ENCODE measurements around the gene ADCY6. TPM values are rescaled to one million over a fixed set of nuclear protein-coding genes. Genes with fewer than 3 reads are reported as not detected.
A peak's percentile ranks its signal among the peaks of the same experiment; 100 is the strongest.

Gene ADCY6
- total RNA-seq, 2 donors from 2014 or later, result 0.42 to 0.70 TPM

GRCh38 chr12:48773686-48774085 is 15.2 kb downstream of the ADCY6 start:
- peaks cover 10% of the 10 kb centered on the region for H3K4me1 Mint-ChIP-seq
- no peak overlapping the region for H3K27ac Mint-ChIP-seq
- H3K9me3 ChIP-seq (ENCODE audit: control insufficient read depth, low read length, poor library complexity, severe bottlenecking), result no peaks in the 10 kb centered on the region
- DNase-seq (no peak), ATAC-seq (no peak)
- no peak overlapping the region for H3K4me3 Mint-ChIP-seq
- H3K36me3 Mint-ChIP-seq (ENCODE audit: low read depth), result peaks cover 9% of the 10 kb centered on the region
- H3K27me3 Mint-ChIP-seq, result peaks cover 36% of the 10 kb centered on the region

GRCh38 chr12:48771588-48772112 is 17.2 kb downstream of the ADCY6 start:
- DNase-seq (no peak), ATAC-seq (no peak)
- H3K4me1 Mint-ChIP-seq, result peaks cover 8% of the 10 kb centered on the region
- H3K27me3 Mint-ChIP-seq, result peaks cover 37% of the 10 kb centered on the region
- H3K4me3 Mint-ChIP-seq, result no peak overlapping the region
- peak overlapping the region; percentile 59 for H3K27ac Mint-ChIP-seq
- H3K9me3 ChIP-seq (ENCODE audit: control insufficient read depth, low read length, poor library complexity, severe bottlenecking), result no peaks in the 10 kb centered on the region
- H3K36me3 Mint-ChIP-seq (ENCODE audit: low read depth), result peaks cover 6% of the 10 kb centered on the region

GRCh38 chr12:48770756-48771155 is 18.1 kb downstream of the ADCY6 start:
- no peak overlapping the region for H3K4me3 Mint-ChIP-seq
- no peaks in the 10 kb centered on the region for H3K9me3 ChIP-seq (ENCODE audit: control insufficient read depth, low read length, poor library complexity, severe bottlenecking)
- peaks cover 15% of the 10 kb centered on the region for H3K4me1 Mint-ChIP-seq
- H3K27me3 Mint-ChIP-seq, result peaks cover 39% of the 10 kb centered on the region
- H3K27ac Mint-ChIP-seq, result no peak overlapping the region
- H3K36me3 Mint-ChIP-seq (ENCODE audit: low read depth), result peaks cover 6% of the 10 kb centered on the region
- ATAC-seq (no peak), DNase-seq (no peak)

- H3K36me3 Mint-ChIP-seq (ENCODE audit: low read depth), result peaks cover 6% of the 10 kb centered on the region
- peaks cover 17% of the 10 kb centered on the region for H3K4me1 Mint-ChIP-seq
- no peak overlapping the region for H3K4me3 Mint-ChIP-seq
- no peak for DNase-seq
- H3K27ac Mint-ChIP-seq, result no peak overlapping the region
- H3K27me3 Mint-ChIP-seq, result peaks cover 32% of the 10 kb centered on the region
- no peak for ATAC-seq
- no peaks in the 10 kb centered on the region for H3K9me3 ChIP-seq (ENCODE audit: control insufficient read depth, low read length, poor library complexity, severe bottlenecking)
Observed at GRCh38 chr12:48768736-48769135, 20.2 kb downstream of the ADCY6 start.

- H3K27me3 Mint-ChIP-seq, result peaks cover 32% of the 10 kb centered on the region
- H3K36me3 Mint-ChIP-seq (ENCODE audit: low read depth), result peaks cover 6% of the 10 kb centered on the region
- no peak overlapping the region for H3K27ac Mint-ChIP-seq
- no peak overlapping the region for H3K4me3 Mint-ChIP-seq
- peaks cover 17% of the 10 kb centered on the region for H3K4me1 Mint-ChIP-seq
- ATAC-seq (no peak), DNase-seq (no peak)
- no peaks in the 10 kb centered on the region for H3K9me3 ChIP-seq (ENCODE audit: control insufficient read depth, low read length, poor library complexity, severe bottlenecking)
Observed at GRCh38 chr12:48768147-48768546, 20.7 kb downstream of the ADCY6 start.

- H3K27ac Mint-ChIP-seq, result no peak overlapping the region
- H3K4me1 Mint-ChIP-seq, result peaks cover 17% of the 10 kb centered on the region
Observed at GRCh38 chr12:48767521-48767920, 21.4 kb downstream of the ADCY6 start.

GRCh38 chr12:48767047-48767446 is 21.8 kb downstream of the ADCY6 start:
- no peaks in the 10 kb centered on the region for H3K9me3 ChIP-seq (ENCODE audit: control insufficient read depth, low read length, poor library complexity, severe bottlenecking)
- DNase-seq (no peak), ATAC-seq (no peak)
- Mint-ChIP-seq H3K36me3 (ENCODE audit: low read depth) (peaks cover 6% of the 10 kb centered on the region), H3K27ac (no peak overlapping the region), H3K4me1 (peaks cover 17% of the 10 kb centered on the region), H3K27me3 (peaks cover 32% of the 10 kb centered on the region), H3K4me3 (no peak overlapping the region)

More at GRCh38 chr12:48767521-48767920, 21.4 kb downstream of the ADCY6 start:
- DNase-seq, result no peak
- no peaks in the 10 kb centered on the region for H3K9me3 ChIP-seq (ENCODE audit: control insufficient read depth, low read length, poor library complexity, severe bottlenecking)
- Mint-ChIP-seq H3K4me3 (no peak overlapping the region), H3K27me3 (peaks cover 32% of the 10 kb centered on the region), H3K36me3 (ENCODE audit: low read depth) (peaks cover 6% of the 10 kb centered on the region)
- ATAC-seq, result no peak

- Mint-ChIP-seq H3K36me3 (ENCODE audit: low read depth) (no peaks in the 10 kb centered on the region), H3K4me1 (peaks cover 12% of the 10 kb centered on the region), H3K27me3 (peaks cover 21% of the 10 kb centered on the region), H3K27ac (no peak overlapping the region), H3K4me3 (no peak overlapping the region)
- no peaks in the 10 kb centered on the region for H3K9me3 ChIP-seq (ENCODE audit: control insufficient read depth, low read length, poor library complexity, severe bottlenecking)
- no peak for ATAC-seq
- DNase-seq, result no peak
Observed at GRCh38 chr12:48765753-48766162, 23.1 kb downstream of the ADCY6 start.

GRCh38 chr12:48764521-48764920 is 24.4 kb downstream of the ADCY6 start:
- H3K27me3 Mint-ChIP-seq, result peaks cover 21% of the 10 kb centered on the region
- DNase-seq (no peak), ATAC-seq (no peak)
- peaks cover 12% of the 10 kb centered on the region for H3K4me1 Mint-ChIP-seq
- no peak overlapping the region for H3K4me3 Mint-ChIP-seq
- no peaks in the 10 kb centered on the region for H3K9me3 ChIP-seq (ENCODE audit: control insufficient read depth, low read length, poor library complexity, severe bottlenecking)
- H3K36me3 Mint-ChIP-seq (ENCODE audit: low read depth), result no peaks in the 10 kb centered on the region
- no peak overlapping the region for H3K27ac Mint-ChIP-seq

GRCh38 chr12:48758737-48759136 is 30.2 kb downstream of the ADCY6 start:
- ATAC-seq (no peak), DNase-seq (no peak)
- Mint-ChIP-seq H3K36me3 (ENCODE audit: low read depth) (no peaks in the 10 kb centered on the region), H3K4me3 (no peak overlapping the region), H3K4me1 (no peaks in the 10 kb centered on the region), H3K27ac (no peak overlapping the region), H3K27me3 (no peaks in the 10 kb centered on the region)
- H3K9me3 ChIP-seq (ENCODE audit: control insufficient read depth, low read length, poor library complexity, severe bottlenecking), result no peaks in the 10 kb centered on the region

- no peak overlapping the region for H3K4me3 Mint-ChIP-seq
- H3K36me3 Mint-ChIP-seq (ENCODE audit: low read depth), result no peaks in the 10 kb centered on the region
- H3K9me3 ChIP-seq (ENCODE audit: control insufficient read depth, low read length, poor library complexity, severe bottlenecking), result no peaks in the 10 kb centered on the region
- H3K27me3 Mint-ChIP-seq, result no peaks in the 10 kb centered on the region
- ATAC-seq (no peak), DNase-seq (no peak)
- H3K27ac Mint-ChIP-seq, result no peak overlapping the region
- peaks cover 2% of the 10 kb centered on the region for H3K4me1 Mint-ChIP-seq
Observed at GRCh38 chr12:48758186-48758585, 30.7 kb downstream of the ADCY6 start.

- Mint-ChIP-seq H3K27ac (peak overlapping the region; percentile 53), H3K4me1 (peaks cover 4% of the 10 kb centered on the region), H3K36me3 (ENCODE audit: low read depth) (peaks cover 4% of the 10 kb centered on the region), H3K27me3 (peaks cover 18% of the 10 kb centered on the region), H3K4me3 (no peak overlapping the region)
- no peaks in the 10 kb centered on the region for H3K9me3 ChIP-seq (ENCODE audit: control insufficient read depth, low read length, poor library complexity, severe bottlenecking)
- DNase-seq (no peak), ATAC-seq (no peak)
Observed at GRCh38 chr12:48750769-48751356, 38.0 kb downstream of the ADCY6 start.

GRCh38 chr12:48750215-48750614 is 38.7 kb downstream of the ADCY6 start:
- H3K36me3 Mint-ChIP-seq (ENCODE audit: low read depth), result peaks cover 4% of the 10 kb centered on the region
- no peak overlapping the region for H3K4me3 Mint-ChIP-seq
- peak overlapping the region; percentile 53 for H3K27ac Mint-ChIP-seq
- DNase-seq, result no peak
- H3K27me3 Mint-ChIP-seq, result peaks cover 18% of the 10 kb centered on the region
- ATAC-seq, result no peak
- no peaks in the 10 kb centered on the region for H3K9me3 ChIP-seq (ENCODE audit: control insufficient read depth, low read length, poor library complexity, severe bottlenecking)
- peaks cover 4% of the 10 kb centered on the region for H3K4me1 Mint-ChIP-seq

Data from T-helper 17 cell (primary cell).